ENCODE results near the gene AOC1.

AOC1 gene

DNA sequence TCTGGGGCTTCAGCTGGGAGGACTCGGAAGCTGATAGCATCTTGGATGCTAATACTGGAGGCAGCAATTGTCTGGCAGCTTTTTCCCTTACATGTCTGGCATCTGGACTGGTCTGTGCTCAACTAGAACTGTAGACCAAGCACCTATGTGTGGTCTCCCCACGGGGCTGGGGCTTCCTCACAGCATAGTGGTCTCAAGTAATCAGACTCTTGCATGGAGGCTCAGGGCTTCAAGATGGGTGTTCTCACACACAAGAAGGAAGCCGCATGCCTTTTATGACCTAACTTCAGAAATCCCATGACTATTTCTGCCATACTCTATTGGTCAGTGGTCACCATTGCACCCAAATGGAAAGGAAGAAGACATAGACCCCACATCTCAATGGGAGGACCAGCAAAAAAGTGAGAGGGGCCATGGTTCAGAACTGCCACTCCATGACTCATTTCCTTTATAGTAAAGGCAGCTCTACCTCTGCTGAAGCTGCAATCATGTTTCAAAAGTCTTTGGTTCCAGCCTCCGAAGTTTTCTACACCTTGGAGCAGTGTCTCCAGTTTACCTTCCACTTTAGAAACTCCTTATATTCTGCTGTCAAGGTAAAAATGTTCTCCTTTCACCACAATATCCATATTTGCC lies 14.7 kb downstream of the AOC1 start:
- in situ Hi-C loops (cut with MboI; ENCODE audit: low pct_unique_long_range_greater_than_20kb, low sequenced_read_pairs, unreplicated experiment): no loop called here
- no peak for DNase-seq (ENCODE audit: low spot score)
- TF ChIP-seq, protein P1, sequence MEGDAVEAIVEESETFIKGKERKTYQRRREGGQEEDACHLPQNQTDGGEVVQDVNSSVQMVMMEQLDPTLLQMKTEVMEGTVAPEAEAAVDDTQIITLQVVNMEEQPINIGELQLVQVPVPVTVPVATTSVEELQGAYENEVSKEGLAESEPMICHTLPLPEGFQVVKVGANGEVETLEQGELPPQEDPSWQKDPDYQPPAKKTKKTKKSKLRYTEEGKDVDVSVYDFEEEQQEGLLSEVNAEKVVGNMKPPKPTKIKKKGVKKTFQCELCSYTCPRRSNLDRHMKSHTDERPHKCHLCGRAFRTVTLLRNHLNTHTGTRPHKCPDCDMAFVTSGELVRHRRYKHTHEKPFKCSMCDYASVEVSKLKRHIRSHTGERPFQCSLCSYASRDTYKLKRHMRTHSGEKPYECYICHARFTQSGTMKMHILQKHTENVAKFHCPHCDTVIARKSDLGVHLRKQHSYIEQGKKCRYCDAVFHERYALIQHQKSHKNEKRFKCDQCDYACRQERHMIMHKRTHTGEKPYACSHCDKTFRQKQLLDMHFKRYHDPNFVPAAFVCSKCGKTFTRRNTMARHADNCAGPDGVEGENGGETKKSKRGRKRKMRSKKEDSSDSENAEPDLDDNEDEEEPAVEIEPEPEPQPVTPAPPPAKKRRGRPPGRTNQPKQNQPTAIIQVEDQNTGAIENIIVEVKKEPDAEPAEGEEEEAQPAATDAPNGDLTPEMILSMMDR (IDR thresholded peaks at IDR 0.05; ENCODE audit: extremely low read depth, insufficient read depth, missing control alignments): no peak

DNA sequence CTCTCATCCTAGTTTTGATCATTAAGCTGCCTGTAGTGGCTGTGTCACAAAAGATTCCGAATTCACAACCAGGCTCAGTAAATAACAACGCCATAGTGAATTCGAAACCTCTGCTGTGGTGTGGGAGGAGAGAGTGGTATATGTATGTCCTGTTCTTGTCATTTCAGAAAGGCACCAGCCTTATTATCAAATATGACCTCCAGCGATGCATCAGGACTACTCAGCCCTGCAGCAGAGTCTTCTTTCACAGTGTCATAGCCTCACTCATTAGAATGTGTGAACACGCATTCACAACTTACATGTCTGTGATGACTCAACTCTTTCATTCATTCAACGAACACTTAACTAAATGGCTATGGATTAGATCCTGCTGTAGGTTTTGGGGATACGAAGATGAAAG lies 15.3 kb downstream of the AOC1 start:
- in situ Hi-C loops (cut with MboI; ENCODE audit: low pct_unique_long_range_greater_than_20kb, low sequenced_read_pairs, unreplicated experiment): no loop called here
- TF ChIP-seq, protein P1 (IDR thresholded peaks at IDR 0.05; ENCODE audit: extremely low read depth, insufficient read depth, missing control alignments): no peak
- peak; percentile 1 for DNase-seq (ENCODE audit: low spot score)

DNA sequence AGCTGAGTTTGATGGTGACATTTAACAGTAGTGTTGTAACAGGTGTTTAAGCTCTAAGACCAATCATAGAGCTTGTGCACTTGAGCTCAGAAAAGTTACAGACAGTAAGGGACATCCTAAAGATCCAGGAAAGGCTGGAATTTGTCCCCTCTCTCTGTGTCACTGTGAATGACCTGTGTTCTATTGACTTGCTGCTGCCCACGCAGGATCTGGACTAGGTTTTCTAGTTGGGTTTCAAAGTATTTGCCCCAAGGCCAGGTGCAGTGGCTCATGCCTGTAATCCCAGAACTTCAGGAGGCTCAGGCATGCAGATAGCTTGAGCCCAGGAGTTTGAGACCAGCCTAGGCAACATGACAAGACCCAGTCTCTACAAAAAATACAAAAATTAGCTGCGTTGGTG lies 17.1 kb downstream of the AOC1 start:
- TF ChIP-seq, protein P1 (IDR thresholded peaks at IDR 0.05; ENCODE audit: extremely low read depth, insufficient read depth, missing control alignments): no peak
- in situ Hi-C loops (cut with MboI; ENCODE audit: low pct_unique_long_range_greater_than_20kb, low sequenced_read_pairs, unreplicated experiment): no loop called here
- no peak for DNase-seq (ENCODE audit: low spot score)

DNA sequence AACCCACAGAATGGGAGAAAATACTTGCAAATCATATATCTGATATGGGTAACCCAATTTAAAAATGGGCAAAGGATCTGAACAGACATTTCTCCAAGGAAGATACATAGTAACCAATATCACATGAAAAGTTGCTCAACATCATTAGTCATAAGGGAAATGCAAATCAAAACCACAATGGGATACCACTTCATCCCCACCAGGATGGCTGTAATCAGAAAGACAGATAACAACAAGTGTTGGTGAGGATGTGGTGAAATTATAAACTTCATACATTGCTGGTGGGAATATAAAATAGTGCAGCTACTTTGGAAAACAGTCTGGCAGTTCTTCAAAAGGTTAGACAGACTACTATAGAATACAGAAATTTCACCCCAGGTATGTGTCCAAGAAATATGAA lies 19.3 kb downstream of the AOC1 start:
- TF ChIP-seq, protein P1 (IDR thresholded peaks at IDR 0.05; ENCODE audit: extremely low read depth, insufficient read depth, missing control alignments): no peak
- in situ Hi-C loops (cut with MboI; ENCODE audit: low pct_unique_long_range_greater_than_20kb, low sequenced_read_pairs, unreplicated experiment): no loop called here
- DNase-seq (ENCODE audit: low spot score): no peak

DNA sequence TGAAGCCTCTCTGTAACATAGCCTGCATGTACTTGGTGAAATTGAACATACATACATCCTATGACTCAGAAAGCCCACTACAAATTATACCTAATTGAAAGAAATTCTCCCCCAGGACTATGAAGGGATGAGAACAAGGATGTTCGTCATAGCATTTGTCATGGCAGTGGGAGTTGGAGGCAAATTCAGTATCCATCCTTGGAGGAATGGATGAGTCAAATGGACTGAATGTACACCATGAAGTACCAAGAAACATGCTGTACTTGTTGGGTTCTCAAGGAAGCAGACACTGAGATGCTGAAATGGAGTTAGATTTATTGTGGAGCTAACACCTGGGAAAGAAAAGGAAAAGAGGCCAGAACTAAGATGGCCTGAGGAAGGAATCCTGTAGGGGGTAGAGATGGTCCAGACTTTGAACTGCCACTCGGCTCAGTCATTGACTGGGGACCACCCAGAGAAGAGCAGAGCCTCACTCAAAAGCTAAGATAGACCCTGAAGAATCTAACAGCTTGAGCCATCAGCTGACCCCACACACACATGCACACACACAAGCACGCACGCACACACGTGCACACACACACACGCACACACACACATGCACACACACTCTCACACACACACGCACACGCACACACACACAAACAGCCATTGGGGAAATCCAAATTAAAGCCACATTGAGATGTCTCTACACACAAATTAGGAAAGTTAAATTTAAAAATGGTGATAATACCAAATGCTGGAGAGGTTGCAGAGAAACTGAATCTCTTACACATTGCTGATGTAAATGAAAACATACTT lies 22.3 kb downstream of the AOC1 start:
- TF ChIP-seq, protein P1 (IDR thresholded peaks at IDR 0.05; ENCODE audit: extremely low read depth, insufficient read depth, missing control alignments): no peak
- in situ Hi-C loops (cut with MboI; ENCODE audit: low pct_unique_long_range_greater_than_20kb, low sequenced_read_pairs, unreplicated experiment): no loop called here
- peak; percentile 1 for DNase-seq (ENCODE audit: low spot score)

DNA sequence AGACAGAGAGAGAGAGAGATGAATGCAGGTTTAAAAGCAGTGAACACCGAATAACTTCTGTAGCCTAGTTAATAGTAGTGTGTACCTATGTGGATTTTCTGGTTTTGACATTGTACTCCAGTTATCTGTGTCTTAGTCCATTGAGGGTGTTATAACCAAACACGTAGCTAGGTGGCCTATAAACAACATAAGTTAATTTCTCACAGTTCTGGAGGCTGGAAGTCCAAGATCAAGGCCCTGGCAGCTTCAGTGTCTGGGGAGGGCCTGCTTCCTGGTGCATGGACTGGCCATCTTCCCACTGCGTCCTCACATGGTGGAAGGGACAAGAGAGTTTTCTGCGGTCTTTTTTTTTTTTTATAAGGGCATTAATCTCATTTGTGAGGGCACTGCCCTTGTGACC lies 23.5 kb downstream of the AOC1 start:
- in situ Hi-C loops (cut with MboI; ENCODE audit: low pct_unique_long_range_greater_than_20kb, low sequenced_read_pairs, unreplicated experiment): no loop called here
- DNase-seq (ENCODE audit: low spot score): no peak
- TF ChIP-seq, protein P1 (IDR thresholded peaks at IDR 0.05; ENCODE audit: extremely low read depth, insufficient read depth, missing control alignments): no peak

Data from GM13977 (cell line).